NT2/D1 (cell line): ENCODE results near the gene STK35.

ENCODE experiments used
- YY1 ChIP-seq: IDR thresholded peaks from 2 replicates; pipeline ENCODE4 v1.6.1; 2011; ENCODE audit not compliant: insufficient read length, insufficient read depth
- ZNF274 ChIP-seq: IDR thresholded peaks from 2 replicates; pipeline ENCODE4 v1.6.1; 2011; ENCODE audit warnings: mild to moderate bottlenecking, low read depth, low read length

DNA sequence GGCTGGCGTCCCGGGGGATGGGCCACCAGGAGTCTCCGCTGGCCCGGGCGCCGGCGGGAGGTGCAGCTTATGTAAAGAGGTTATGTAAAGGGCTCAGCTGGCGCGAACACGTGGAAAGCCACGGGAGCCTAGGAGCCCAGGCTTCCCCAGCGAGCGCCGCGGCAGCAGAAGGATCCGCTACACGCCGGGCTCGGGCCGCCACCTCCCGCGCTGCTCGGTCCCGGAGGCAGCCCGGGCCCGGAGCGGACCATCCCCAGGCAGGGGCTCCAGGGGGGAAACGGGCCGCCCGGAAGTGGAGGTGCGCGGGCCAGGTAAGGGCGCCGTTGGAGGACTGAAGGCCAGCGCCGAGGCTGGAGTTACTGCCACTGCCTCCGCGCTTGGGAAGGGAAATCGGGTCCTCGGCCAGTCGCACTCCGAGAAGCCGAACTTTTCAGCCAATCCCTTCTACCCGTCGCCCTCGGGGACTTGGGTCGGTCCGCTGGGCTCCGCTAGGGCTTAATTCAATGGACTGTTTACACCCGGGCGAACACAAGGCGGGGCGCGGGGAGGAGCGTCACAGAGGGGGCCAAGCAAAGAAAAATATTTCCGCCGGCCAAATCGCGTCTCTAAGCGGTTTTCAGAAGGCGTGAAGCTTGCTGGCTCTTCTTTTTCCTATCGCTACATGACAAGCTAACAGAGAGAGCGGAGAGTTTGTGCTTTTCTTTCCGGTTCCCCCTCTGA is 398 bp downstream of the STK35 start:
- TF ChIP-seq YY1 (no peak), ZNF274 (no peak)
